PC-9 (cell line): Measurements from ENCODE around the gene TSPAN10. TPM values are rescaled to one million over a fixed set of nuclear protein-coding genes. Genes with fewer than 3 reads are reported as not detected.

ENCODE experiments used
- BruUV-seq: library from RNA; stranded (reverse); fragments of 400-500 nt; replicated peaks from 2 replicates; lab custom pipeline; 2021; lab: Mats Ljungman, UMichigan
- CTCF ChIA-PET: fragments of 300-600 bp; sonication (Branson Sonifier 250); formaldehyde crosslinking; loops from one replicate; lab custom pipeline; 2022; ENCODE audit warnings: antibody characterized with exemption; lab: Charles Lee
- POLR2A ChIA-PET: fragments of 300-600 bp; sonication (Branson Sonifier 250); formaldehyde crosslinking; loops from one replicate; lab custom pipeline; 2022; ENCODE audit warnings: antibody characterized with exemption; ENCODE audit not compliant: unreplicated experiment; lab: Charles Lee
- DNase-seq, 2 experiments: peaks; one replicate each; pipeline versions ENCODE4 v3.0.0 to v3.0.0-alpha.2; 2015 to 2022; ENCODE audit warnings: mixed read lengths in 1 of 2
- H2AFZ ChIP-seq: fragments of 200-600 bp; sonication (generic); 2 replicates; pipeline ENCODE4 v1.8.1; 2017; ENCODE audit warnings: antibody characterized with exemption
- H3F3A ChIP-seq: fragments of 200-600 bp; sonication (generic); 2 replicates; pipeline ENCODE4 v1.8.1; 2017; ENCODE audit warnings: antibody characterized with exemption, mild to moderate bottlenecking, low read depth; ENCODE audit not compliant: insufficient read depth
- H3K27ac ChIP-seq: fragments of 200-600 bp; sonication (generic); 2 replicates; pipeline ENCODE4 v1.6.1; 2016; ENCODE audit warnings: mixed run types
- H3K27me3 ChIP-seq: fragments of 200-600 bp; sonication (generic); 2 replicates; pipeline ENCODE4 v1.6.1; 2016; ENCODE audit warnings: low read depth, mixed run types; ENCODE audit not compliant: insufficient read depth
- H3K36me3 ChIP-seq: fragments of 200-600 bp; sonication (generic); 2 replicates; pipeline ENCODE4 v1.6.1; 2016; ENCODE audit warnings: low read depth, mixed run types
- H3K4me1 ChIP-seq: fragments of 200-600 bp; sonication (generic); replicated peaks from 2 replicates; pipeline ENCODE4 v1.6.1; 2016; ENCODE audit warnings: mixed run types; ENCODE audit not compliant: insufficient read depth
- H3K4me2 ChIP-seq: fragments of 200-600 bp; sonication (generic); 2 replicates; pipeline ENCODE4 v1.6.1; 2017; ENCODE audit warnings: mixed run types
- H3K4me3 ChIP-seq: fragments of 200-600 bp; sonication (generic); 2 replicates; pipeline ENCODE4 v1.6.1; 2016; ENCODE audit warnings: mixed run types
- H3K79me2 ChIP-seq: fragments of 200-600 bp; sonication (generic); 2 replicates; pipeline ENCODE4 v1.6.1; 2017; ENCODE audit warnings: low read depth, mixed run types
- H3K9me2 ChIP-seq: fragments of 200-600 bp; sonication (generic); 2 replicates; pipeline ENCODE4 v1.8.1; 2017; ENCODE audit warnings: mild to moderate bottlenecking; ENCODE audit not compliant: insufficient read depth
- H3K9me3 ChIP-seq: fragments of 200-600 bp; sonication (generic); 2 replicates; pipeline ENCODE4 v1.8.1; 2016; ENCODE audit warnings: low read depth; ENCODE audit not compliant: insufficient read depth
- H4K20me1 ChIP-seq: fragments of 200-600 bp; sonication (generic); 2 replicates; pipeline ENCODE4 v1.8.1; 2017; ENCODE audit not compliant: insufficient read depth
- CTCF ChIP-seq: fragments of 200-600 bp; sonication (generic); conservative IDR thresholded peaks from 2 replicates; pipeline ENCODE4 v1.6.1; 2017; ENCODE audit warnings: mixed run types, antibody characterized with exemption, mild to moderate bottlenecking, moderate library complexity
- EZH2 ChIP-seq: fragments of 200-600 bp; sonication (generic); IDR thresholded peaks from 2 replicates; pipeline ENCODE4 v1.8.0; 2017; ENCODE audit warnings: antibody characterized with exemption, low read depth
- intact Hi-C: fragments of 100-400 bp; cut with micrococcal nuclease; formaldehyde crosslinking; loops from one replicate; pipeline ENCODE4 v1.10.0; 2022; ENCODE audit not compliant: unreplicated experiment
- total RNA-seq: library from RNA; stranded (reverse); gene quantifications from 2 replicates; pipeline ENCODE4 v1.2.3, GENCODE V29; 2021

Gene TSPAN10
- total RNA-seq, 1 experiment from 2014 or later, result 8.6 TPM

DNA sequence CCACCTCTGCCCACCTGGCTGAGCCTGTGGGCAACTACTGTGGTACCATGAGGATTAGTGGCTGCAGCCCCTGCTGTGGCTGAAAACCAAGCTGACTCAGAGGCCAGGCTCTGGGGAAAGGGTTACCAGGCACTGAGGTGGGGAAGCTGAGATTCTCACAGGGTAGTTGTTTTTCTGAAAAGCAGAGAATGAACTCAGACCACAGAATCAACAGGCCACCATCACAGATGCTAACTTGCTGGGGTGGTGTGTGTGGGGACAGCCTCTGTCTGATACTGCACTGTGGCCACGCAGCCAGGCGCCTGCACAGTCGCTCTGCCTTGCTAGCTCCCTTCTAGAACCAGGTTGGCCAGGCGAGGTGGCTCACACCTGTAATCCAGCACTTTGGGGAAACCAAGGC is 28.9 kb upstream of the TSPAN10 start:
- Histone ChIP-seq H3K36me3 (no peaks in the 10 kb centered on the region), H3K4me1 (no peaks in the 10 kb centered on the region), H2AFZ (no peak overlapping the region), H3K4me2 (no peak overlapping the region), H3F3A (0 out of 2 replicates have a peak, but pooled peaks cover 5% of the 10 kb centered on the region), H3K27me3 (no peaks in the 10 kb centered on the region), H3K9me3 (no peaks in the 10 kb centered on the region), H3K9me2 (no peaks in the 10 kb centered on the region), H4K20me1 (peaks cover 8% of the 10 kb centered on the region; the same call in 1 of the 2 replicates), H3K27ac (no peak overlapping the region), H3K4me3 (no peak overlapping the region), H3K79me2 (no peaks in the 10 kb centered on the region)
- BruUV-seq, result no TSS peak
- intact Hi-C loops, result no loop called here
- DNase-seq, result no peak
- TF ChIP-seq EZH2, result no peak
- no peak for TF ChIP-seq CTCF
- ChIA-PET CTCF (no interaction called here), POLR2A (interaction anchor here (0.6 kb wide), 1 partner anchor 199 kb away, joined by 4 read pairs; no protein-coding TSS in a partner anchor)

GRCh38 chr17:81608605-81609004 is 28.4 kb upstream of the TSPAN10 start:
- H3K9me3 ChIP-seq, result no peaks in the 10 kb centered on the region
- H3K4me3 ChIP-seq, result no peak overlapping the region
- H3F3A ChIP-seq, result 0 out of 2 replicates have a peak, but pooled peaks cover 5% of the 10 kb centered on the region
- H3K4me1 ChIP-seq, result no peaks in the 10 kb centered on the region
- H4K20me1 ChIP-seq, result peaks cover 8% of the 10 kb centered on the region
- H2AFZ ChIP-seq, result no peak overlapping the region
- intact Hi-C loops, result no loop called here
- 0 out of 2 replicates have a peak, but pooled peaks cover 1% of the 10 kb centered on the region for H3K79me2 ChIP-seq
- H3K27ac ChIP-seq, result no peak overlapping the region
- TF ChIP-seq CTCF (no peak), EZH2 (no peak)
- BruUV-seq, result no TSS peak
- H3K9me2 ChIP-seq, result no peaks in the 10 kb centered on the region
- DNase-seq, result no peak
- H3K27me3 ChIP-seq, result no peaks in the 10 kb centered on the region
- no peaks in the 10 kb centered on the region for H3K36me3 ChIP-seq
- POLR2A ChIA-PET, result interaction anchor here (0.6 kb wide), 1 partner anchor 199 kb away, joined by 4 read pairs; no protein-coding TSS in a partner anchor
- no peak overlapping the region for H3K4me2 ChIP-seq
- CTCF ChIA-PET, result no interaction called here

GRCh38 chr17:81609541-81610311 is 27.3 kb upstream of the TSPAN10 start:
- Histone ChIP-seq H3K4me3 (no peak overlapping the region), H3K36me3 (no peaks in the 10 kb centered on the region), H3K27ac (no peak overlapping the region), H4K20me1 (peaks cover 8% of the 10 kb centered on the region), H3K27me3 (no peaks in the 10 kb centered on the region), H3K79me2 (peaks cover 5% of the 10 kb centered on the region; the same call in 1 of the 2 replicates), H3K4me1 (no peaks in the 10 kb centered on the region), H3K4me2 (no peak overlapping the region), H2AFZ (no peak overlapping the region), H3K9me3 (no peaks in the 10 kb centered on the region), H3K9me2 (no peaks in the 10 kb centered on the region), H3F3A (no peaks in the 10 kb centered on the region)
- POLR2A ChIA-PET, result no interaction called here
- no peak for DNase-seq
- no peak for TF ChIP-seq EZH2
- no peak for TF ChIP-seq CTCF
- CTCF ChIA-PET, result no interaction called here
- intact Hi-C loops, result no loop called here
- BruUV-seq, result no TSS peak
